A549 (cell line): ENCODE data around the gene ZEB1.

Experiments used
- CEBPB ChIP-seq, 2 experiments: fragments of >200 bp in 1 of 2; sonication (Bioruptor Twin) in 1 of 2; formaldehyde crosslinking in 1 of 2; IDR thresholded peaks; 2 replicates each; pipeline ENCODE4 v1.6.1; 2012 to 2016
- CHD4 ChIP-seq: fragments of 200-600 bp; sonication (generic); IDR thresholded peaks from 2 replicates; pipeline ENCODE4 v1.6.1; 2016; ENCODE audit warnings: antibody characterized with exemption, mild to moderate bottlenecking, borderline replicate concordance
- CTCF ChIP-seq: fragments of >200 bp; sonication (Bioruptor Twin); formaldehyde crosslinking; IDR thresholded peaks from 3 replicates; pipeline ENCODE4 v1.5.1; 2016
- POLR2A ChIP-seq: IDR thresholded peaks from 2 replicates; pipeline ENCODE4 v1.6.1; 2012; ENCODE audit warnings: mild to moderate bottlenecking, low read length
- REST ChIP-seq: fragments of 200-600 bp; sonication (generic); IDR thresholded peaks from 2 replicates; pipeline ENCODE4 v1.6.1; 2016; ENCODE audit warnings: antibody characterized with exemption, mild to moderate bottlenecking, moderate library complexity
- RFX5 ChIP-seq: fragments of 450-650 bp; IDR thresholded peaks from 2 replicates; pipeline ENCODE4 v1.7.1; 2014; ENCODE audit warnings: antibody characterized with exemption, mild to moderate bottlenecking, moderate library complexity
- ZC3H11A ChIP-seq: fragments of 450-650 bp; IDR thresholded peaks from 2 replicates; pipeline ENCODE4 v1.6.1; 2014; ENCODE audit warnings: antibody characterized with exemption, mild to moderate bottlenecking
- ZFP36 ChIP-seq: fragments of 450-650 bp; IDR thresholded peaks from 2 replicates; pipeline ENCODE4 v1.6.1; 2014; ENCODE audit warnings: borderline replicate concordance; ENCODE audit not compliant: partially characterized antibody
- ZNF302 ChIP-seq: fragments of 250-450 bp; sonication (Bioruptor Pico); IDR thresholded peaks from 2 replicates; pipeline ENCODE4 v1.9.0; 2021; ENCODE audit warnings: inconsistent platforms, mild to moderate bottlenecking, moderate library complexity

- no peak for TF ChIP-seq ZFP36
- no peak for TF ChIP-seq ZNF302
- no peak for TF ChIP-seq RFX5
- no peak for TF ChIP-seq ZC3H11A
- TF ChIP-seq REST: no peak
- TF ChIP-seq CTCF: no peak
- no peak for TF ChIP-seq POLR2A
- no peak for TF ChIP-seq CEBPB (IDR thresholded peaks at IDR 0.05)
- no peak for TF ChIP-seq CHD4
Measured at GRCh38 chr10:31341552-31341951, 22.5 kb downstream of the ZEB1 start.
